Left lung (tissue), 10 donors: ENCODE results near the gene SH3PXD2A. TPM values are rescaled to one million over a fixed set of nuclear protein-coding genes. Genes with fewer than 3 reads are reported as not detected.

ENCODE experiments used
- ATAC-seq: fragments of 200-7000 bp; cut with Tn5 transposase; one replicate; pipeline ENCODE4 v1.9.1; 2020; ENCODE audit warnings: moderate library complexity
- DNase-seq, 4 donors: peaks; one replicate each; pipeline ENCODE4 v3.0.0-alpha.2; 2013 to 2020
- H3K27ac ChIP-seq, 2 donors: fragments of 200-600 bp; sonication (generic) in 1 of 2; one replicate each; pipeline versions ENCODE4 v1.5.0 to v1.8.0; 2020 to 2021
- H3K27me3 ChIP-seq, 2 donors: fragments of 200-600 bp; sonication (generic) in 1 of 2; one replicate each; pipeline versions ENCODE4 v1.5.0 to v1.8.0; 2020 to 2021
- H3K36me3 ChIP-seq, 2 donors: fragments of 200-600 bp; sonication (generic) in 1 of 2; one replicate each; pipeline versions ENCODE4 v1.5.0 to v1.8.0; 2020 to 2021
- H3K4me1 ChIP-seq, 2 donors: fragments of 200-600 bp; one replicate each; pipeline ENCODE4 v1.8.0; 2021
- H3K4me3 ChIP-seq, 2 donors: fragments of 200-600 bp; sonication (generic) in 1 of 2; one replicate each; pipeline versions ENCODE4 v1.5.0 to v1.8.0; 2020 to 2021; ENCODE audit warnings: mild to moderate bottlenecking in 1 of 2
- H3K9me3 ChIP-seq, 2 donors: fragments of 200-600 bp; sonication (generic) in 1 of 2; one replicate each; pipeline versions ENCODE4 v1.5.0 to v1.8.0; 2020 to 2021
- CTCF ChIP-seq, 2 donors: fragments of 200-600 bp; sonication (generic) in 1 of 2; IDR thresholded peaks; one replicate each; pipeline versions ENCODE4 v1.5.0 to v1.8.0; 2021; ENCODE audit warnings: antibody characterized with exemption in 2 of 2
- intact Hi-C, 2 donors: fragments of 100-400 bp; cut with DNase I; formaldehyde crosslinking; loops; one replicate each; pipeline versions ENCODE4 v1.11.2 to v1.14.2; 2022
- polyA plus RNA-seq, 6 donors: library from polyadenylated mRNA; unstranded; fragments of 120-200 nt; gene quantifications; one replicate each; pipeline ENCODE4 v1.2.1, GENCODE V29; 2013; ENCODE audit not compliant: insufficient read length in 6 of 6
- total RNA-seq, 2 donors: library from RNA; stranded (reverse); fragmentation: NEBNext Ultra II Directional; extraction: Animal tissue kit (Norgen Biotek cat#: 25700); gene quantifications; one replicate each; pipeline ENCODE4 v1.2.1, GENCODE V29; 2021
- donor health status: DM: no; HTN: yes; CAD: no.
- donor health status: DM: no; HTN: no; CAD: no.

Gene SH3PXD2A
- total and polyA plus RNA-seq, 8 donors, result 44.8 to 117 (median 91.7) TPM

GRCh38 chr10:103897241-103897774 lies 41.9 kb upstream of the SH3PXD2A start:
- intact Hi-C loops, result no loop called here
- Histone ChIP-seq H3K9me3 (no peaks in the 10 kb centered on the region), H3K36me3 (peaks cover 0 to 53% of the 10 kb centered on the region in 2 donors), H3K27me3 (no peaks in the 10 kb centered on the region), H3K27ac (peak overlapping the region in 1 of 2 donors; percentile 82), H3K4me3 (no peak overlapping the region), H3K4me1 (peaks cover 29 to 63% of the 10 kb centered on the region in 2 donors)
- TF ChIP-seq CTCF (IDR thresholded peaks at IDR 0.05), result no peak
- ATAC-seq (no peak), DNase-seq (no peak)

GRCh38 chr10:103896225-103896624 lies 40.8 kb upstream of the SH3PXD2A start:
- H3K27ac ChIP-seq, result peak overlapping the region; percentile 82 to 84
- ATAC-seq (no peak), DNase-seq (no peak)
- TF ChIP-seq CTCF (IDR thresholded peaks at IDR 0.05), result no peak
- peaks cover 0 to 58% of the 10 kb centered on the region in 2 donors for H3K36me3 ChIP-seq
- no peaks in the 10 kb centered on the region for H3K27me3 ChIP-seq
- no peak overlapping the region for H3K4me3 ChIP-seq
- peaks cover 29 to 66% of the 10 kb centered on the region in 2 donors for H3K4me1 ChIP-seq
- intact Hi-C loops, result no loop called here
- no peaks in the 10 kb centered on the region for H3K9me3 ChIP-seq

- DNase-seq, result peak in 1 of 4 donors; percentile 78
These were observed 40.2 kb upstream of the SH3PXD2A start for GRCh38 chr10:103895411-103896186.

GRCh38 chr10:103894441-103894864 lies 39.1 kb upstream of the SH3PXD2A start:
- peak in 1 of 4 donors; percentile 82 for DNase-seq
- Histone ChIP-seq H3K4me3 (no peak overlapping the region), H3K9me3 (no peaks in the 10 kb centered on the region), H3K4me1 (peaks cover 29 to 73% of the 10 kb centered on the region in 2 donors), H3K36me3 (peaks cover 0 to 55% of the 10 kb centered on the region in 2 donors), H3K27me3 (no peaks in the 10 kb centered on the region), H3K27ac (peak overlapping the region; percentile 82 to 84)
- intact Hi-C loops, result no loop called here
- TF ChIP-seq CTCF (IDR thresholded peaks at IDR 0.05), result no peak
- ATAC-seq, result no peak

More at GRCh38 chr10:103895411-103896186, 40.2 kb upstream of the SH3PXD2A start:
- intact Hi-C loops, result no loop called here
- Histone ChIP-seq H3K27ac (peak overlapping the region; percentile 82 to 84), H3K4me1 (peaks cover 29 to 66% of the 10 kb centered on the region in 2 donors), H3K9me3 (no peaks in the 10 kb centered on the region), H3K27me3 (no peaks in the 10 kb centered on the region), H3K4me3 (no peak overlapping the region), H3K36me3 (peaks cover 0 to 63% of the 10 kb centered on the region in 2 donors)
- TF ChIP-seq CTCF (IDR thresholded peaks at IDR 0.05), result no peak
- ATAC-seq, result no peak

- no peaks in the 10 kb centered on the region for H3K9me3 ChIP-seq
- H3K4me1 ChIP-seq, result peaks cover 29 to 79% of the 10 kb centered on the region in 2 donors
- intact Hi-C loops, result no loop called here
- peak overlapping the region; percentile 82 to 84 for H3K27ac ChIP-seq
- peak; percentile 11 for ATAC-seq
- no peak for DNase-seq
- H3K4me3 ChIP-seq, result no peak overlapping the region
- H3K36me3 ChIP-seq, result peaks cover 0 to 49% of the 10 kb centered on the region in 2 donors
- TF ChIP-seq CTCF (IDR thresholded peaks at IDR 0.05), result no peak
- H3K27me3 ChIP-seq, result no peaks in the 10 kb centered on the region
These were observed 38.4 kb upstream of the SH3PXD2A start for GRCh38 chr10:103893817-103894216.
